ENCODE results near the gene ZXDC.

GRCh38 chr3:126439346-126439967 lies 36.2 kb downstream of the ZXDC start:
- TF ChIP-seq POLR2A (IDR thresholded peaks at IDR 0.05): no peak
- no peak for TF ChIP-seq CTCF (IDR thresholded peaks at IDR 0.05)

Data from esophagus squamous epithelium (tissue), 4 donors.